GM12878 (cell line): ENCODE measurements around the gene DNTTIP2. TPM values are rescaled to one million over a fixed set of nuclear protein-coding genes. Genes with fewer than 3 reads are reported as not detected.

ENCODE experiments used
- ATAC-seq: fragments of 200-7000 bp; cut with Tn5 transposase; 3 replicates; pipeline ENCODE4 v1.9.1; 2020; ENCODE audit warnings: mild to moderate bottlenecking, moderate library complexity
- Bru-seq: library from RNA; stranded (reverse); fragments of 400-500 nt; gene quantifications from one replicate; lab custom pipeline; 2021; lab: Mats Ljungman, UMichigan
- BruChase-seq, 2 experiments: library from RNA; stranded (reverse); fragments of 400-500 nt; gene quantifications; one replicate each; lab custom pipeline; 2021; lab: Mats Ljungman, UMichigan
- BruUV-seq: library from RNA; stranded (reverse); fragments of 400-500 nt; replicated peaks from 2 replicates; lab custom pipeline; 2021; lab: Mats Ljungman, UMichigan
- CTCF ChIA-PET: fragments of 300-600 bp; sonication (Branson Sonifier 250); formaldehyde crosslinking; extraction: SDS; loops from one replicate; lab custom pipeline; 2021; ENCODE audit warnings: inconsistent platforms; lab: Yijun Ruan, JAX
- POLR2A ChIA-PET: fragments of 350-600 bp; formaldehyde crosslinking; extraction: SDS; loops from one replicate; lab custom pipeline; 2021; ENCODE audit warnings: inconsistent platforms; lab: Charles Lee
- RAD21 ChIA-PET: fragments of 300-600 bp; sonication (Branson Sonifier 250); formaldehyde crosslinking; loops from one replicate; lab custom pipeline; 2023; ENCODE audit warnings: antibody characterized with exemption; ENCODE audit not compliant: unreplicated experiment; lab: Charles Lee
- SMC1A ChIA-PET: fragments of 300-600 bp; sonication (Branson Sonifier 250); formaldehyde crosslinking; loops from one replicate; lab custom pipeline; 2023; ENCODE audit not compliant: unreplicated experiment, uncharacterized antibody; lab: Charles Lee
- DNase-seq: peaks from one replicate; pipeline ENCODE4 v3.0.0-alpha.2; 2011; ENCODE audit warnings: low read depth, low spot score
- FAIRE-seq: peaks from 3 replicates; lab custom pipeline; 2011; peaks lifted over from hg19 to GRCh38; lab: Jason Lieb, UNC
- H2AFZ ChIP-seq: 2 replicates; pipeline ENCODE4 v1.6.0; 2011; ENCODE audit warnings: low read depth, low read length, control low read depth; ENCODE audit not compliant: control insufficient read depth
- H3K27ac ChIP-seq: 2 replicates; pipeline ENCODE4 v1.5.1; 2011; ENCODE audit warnings: control low read depth; ENCODE audit not compliant: control insufficient read depth, insufficient read depth
- H3K27me3 ChIP-seq, 2 experiments: replicated peaks in 1 of 2; 2 replicates each; pipeline versions ENCODE4 v1.6.0 to v1.6.1; 2011; ENCODE audit warnings: low read length in 1 of 2; ENCODE audit not compliant: control insufficient read depth in 2 of 2, insufficient read depth in 2 of 2
- H3K36me3 ChIP-seq, 2 experiments: 2 replicates each; pipeline ENCODE4 v1.5.1; 2011; ENCODE audit warnings: low read length in 1 of 2; ENCODE audit not compliant: control insufficient read depth in 2 of 2, insufficient read depth in 2 of 2
- H3K4me1 ChIP-seq: 2 replicates; pipeline ENCODE4 v1.6.1; 2011; ENCODE audit warnings: mild to moderate bottlenecking, low read length, moderate library complexity, mixed read lengths; ENCODE audit not compliant: control insufficient read depth, insufficient read depth
- H3K4me2 ChIP-seq: 2 replicates; pipeline ENCODE4 v1.6.0; 2011; ENCODE audit warnings: control low read depth; ENCODE audit not compliant: control insufficient read depth, insufficient read depth
- H3K4me3 ChIP-seq: fragments of 200-600 bp; sonication (generic); 2 replicates; pipeline ENCODE4 v1.5.1; 2016
- H3K79me2 ChIP-seq: 2 replicates; pipeline ENCODE4 v1.6.0; 2011; ENCODE audit warnings: low read length; ENCODE audit not compliant: control insufficient read depth, insufficient read depth
- H3K9ac ChIP-seq: 2 replicates; pipeline ENCODE4 v1.8.0; 2011; ENCODE audit warnings: low read length, control low read depth, mixed read lengths; ENCODE audit not compliant: control insufficient read depth, insufficient read depth
- H3K9me3 ChIP-seq: replicated peaks from 3 replicates; pipeline ENCODE4 v1.5.1; 2011; ENCODE audit warnings: mild to moderate bottlenecking, low read length; ENCODE audit not compliant: control insufficient read depth, insufficient read depth
- H4K20me1 ChIP-seq: 2 replicates; pipeline ENCODE4 v1.6.0; 2011; ENCODE audit not compliant: control insufficient read depth, insufficient read depth
- BACH1 ChIP-seq: fragments of 450-650 bp; IDR thresholded peaks from 2 replicates; pipeline ENCODE4 v1.6.1; 2017; ENCODE audit warnings: mild to moderate bottlenecking, borderline replicate concordance
- CBFB ChIP-seq: IDR thresholded peaks from 2 replicates; pipeline ENCODE4 v1.6.1; 2016; ENCODE audit warnings: antibody characterized with exemption, low read depth
- EP300 ChIP-seq, 2 experiments: fragments of 150-350 bp in 1 of 2; IDR thresholded peaks; 2 replicates each; pipeline ENCODE4 v1.6.1; 2011 to 2012; ENCODE audit warnings: low read depth in 2 of 2, low read length in 2 of 2, borderline replicate concordance in 1 of 2, improper control_type of control experiment in 1 of 2, inconsistent platforms in 1 of 2; ENCODE audit not compliant: control insufficient read depth in 1 of 2
- ESRRA ChIP-seq: IDR thresholded peaks from 2 replicates; pipeline ENCODE4 v1.6.1; 2012; ENCODE audit warnings: mild to moderate bottlenecking, low read length, improper control_type of control experiment
- NFYB ChIP-seq: IDR thresholded peaks from 2 replicates; pipeline ENCODE4 v1.6.1; 2011; ENCODE audit warnings: low read depth, mild to moderate bottlenecking, low read length, improper control_type of control experiment, moderate library complexity; ENCODE audit not compliant: insufficient read depth
- PAX5 ChIP-seq: IDR thresholded peaks from 2 replicates; pipeline ENCODE4 v1.6.1; 2011; ENCODE audit warnings: low read depth, low read length, borderline replicate concordance
- RBBP5 ChIP-seq: fragments of 200-600 bp; sonication (generic); conservative IDR thresholded peaks from 2 replicates; pipeline ENCODE4 v1.6.1; 2016
- SREBF1 ChIP-seq: IDR thresholded peaks from 2 replicates; pipeline ENCODE4 v1.6.1; 2012; ENCODE audit warnings: mild to moderate bottlenecking, low read length
- SUZ12 ChIP-seq: fragments of 200-600 bp; sonication (generic); IDR thresholded peaks from one replicate; pipeline ENCODE4 v1.6.1; 2018; ENCODE audit warnings: antibody characterized with exemption, mild to moderate bottlenecking; ENCODE audit not compliant: unreplicated experiment
- USF2 ChIP-seq: IDR thresholded peaks from 2 replicates; pipeline ENCODE4 v1.6.1; 2011; ENCODE audit warnings: low read depth, low read length, improper control_type of control experiment, borderline replicate concordance
- ZBTB4 ChIP-seq: fragments of 450-650 bp; formaldehyde crosslinking; IDR thresholded peaks from 2 replicates; pipeline ENCODE4 v1.4.0; 2022; ENCODE audit warnings: mild to moderate bottlenecking, moderate library complexity
- ZSCAN29 ChIP-seq: fragments of 450-650 bp; IDR thresholded peaks from 2 replicates; pipeline ENCODE4 v1.6.1; 2017; ENCODE audit warnings: mild to moderate bottlenecking, moderate library complexity
- WGBS: methylation state at CpG from one replicate; pipeline ENCODE4 v1.1.6; 2016; ENCODE audit warnings: low lambda C conversion rate; ENCODE audit not compliant: insufficient replicate concordance, insufficient coverage; ENCODE audit errors: missing lambda C conversion rate; 5-methylcytosine and 5-hydroxymethylcytosine counted together
- in situ Hi-C: fragments of 300-500 bp; cut with MboI; formaldehyde crosslinking; loops from 9 replicates; pipeline ENCODE4 v1.14.3; 2018; ENCODE audit warnings: mixed read lengths
- intact Hi-C: fragments of 100-400 bp; cut with micrococcal nuclease; formaldehyde crosslinking; loops from one replicate; pipeline ENCODE4 v1.14.2; 2022; ENCODE audit not compliant: unreplicated experiment
- long read RNA-seq, 2 experiments: library from polyadenylated mRNA; unstranded; transcript quantifications; one replicate each; pipeline ENCODE4 v2.0.0, GENCODE V29; 2019 to 2020
- polyA minus RNA-seq, 3 experiments: library from RNA; depleted of rRNA, polyadenylated mRNA; stranded (reverse); fragments of >200 nt; gene quantifications; 2 replicates each; pipeline ENCODE4 v1.2.3, GENCODE V29; 2011
- polyA plus RNA-seq, 11 experiments: library from polyadenylated mRNA; depleted of rRNA in 4 of 11; unstranded in 6 of 11; stranded (reverse) in 5 of 11; fragments of >200 nt; fragmentation: Nextera tagmentation in 4 of 11; fragmentation: Illumina TruSeq in 1 of 11; extraction: Ambion mirVana in 4 of 11; extraction: Trizol in 1 of 11; gene quantifications; 1 replicate in 1 of 11; 2 replicates in 10 of 11; pipeline versions ENCODE4 v1.2.1 to v1.2.3, GENCODE V29; 2011 to 2016; ENCODE audit warnings: inconsistent platforms in 2 of 11, missing spikeins in 2 of 11, low read depth in 1 of 11
- total RNA-seq, 4 experiments: library from RNA; depleted of rRNA in 3 of 4; stranded (reverse); fragments of >200 nt in 3 of 4; fragmentation: Illumina TruSeq in 1 of 4; extraction: Trizol in 1 of 4; gene quantifications; 2 replicates each; pipeline versions ENCODE4 v1.2.1 to v1.2.3, GENCODE V29; 2013 to 2021

Gene DNTTIP2
- total RNA-seq (2013; cell fraction: nucleolus; rRNA removed): 35.5 and 46.0 TPM in 2 replicates
- total RNA-seq (2014; rRNA removed) (38.3 and 39.7 TPM in 2 replicates), total RNA-seq (2014; rRNA removed; fragmentation: Illumina TruSeq; extraction: Trizol) (63.3 and 70.8 TPM in 2 replicates), total RNA-seq (2021) (61.9 and 65.6 TPM in 2 replicates), polyA plus RNA-seq (2011; rRNA removed) (34.3 and 49.7 TPM in 2 replicates), polyA plus RNA-seq (2014; fragmentation: Illumina TruSeq; extraction: Trizol) (84.7 and 92.9 TPM in 2 replicates), polyA plus RNA-seq (2014; fragmentation: Nextera tagmentation; extraction: Ambion mirVana) (10 to 100 TPM; 79.0 to 82.8 TPM), polyA plus RNA-seq (2014; rRNA removed) (33.2 and 37.5 TPM in 2 replicates), polyA plus RNA-seq (2016; fragmentation: Nextera tagmentation; extraction: Ambion mirVana) (10 to 100 TPM; 96.2 to 99.2 TPM), polyA minus RNA-seq (2011; rRNA and poly(A)+ RNA removed) (22.3 and 41.3 TPM in 2 replicates), Bru-seq, nascent RNA (percentile 93 among the genes with signal in this experiment), BruChase-seq, experiment 1, labeled RNA remaining after a 6-hour chase (percentile 85 among the genes with signal in this experiment), BruChase-seq, experiment 2, labeled RNA remaining after a 2-hour chase (percentile 96 among the genes with signal in this experiment)
- polyA plus RNA-seq (2011; ENCODE audit: low read depth): 33.3 TPM
- 3.2 and 4.0 TPM in 2 replicates for polyA plus RNA-seq (2011; cell fraction: cytosol; rRNA removed)
- polyA plus RNA-seq (2011; cell fraction: nucleus; rRNA removed): 169 and 176 TPM in 2 replicates
- polyA plus RNA-seq (2012): 39.5 and 45.3 TPM in 2 replicates
- polyA minus RNA-seq (2011; cell fraction: cytosol; rRNA and poly(A)+ RNA removed): 6.3 and 6.9 TPM in 2 replicates
- 25.3 and 39.9 TPM in 2 replicates for polyA minus RNA-seq (2011; cell fraction: nucleus; rRNA and poly(A)+ RNA removed)
- long read RNA-seq, experiment 1, full-length matches to known transcripts: 54 of 132 reads
- long read RNA-seq, experiment 1, partial matches to known transcripts: 73 of 132 reads
- long read RNA-seq, experiment 1, other reads (novel, unspliced or antisense): 5 of 132 reads
- long read RNA-seq, experiment 2, full-length matches to known transcripts: 229 of 921 reads
- long read RNA-seq, experiment 2, partial matches to known transcripts: 684 of 921 reads
- long read RNA-seq, experiment 2, other reads (novel, unspliced or antisense): 8 of 921 reads

GRCh38 chr1:93878889-93879586, at the start of gene DNTTIP2:
DNTTIP2 (minus strand) TSS chr1:93879206; CDS start chr1:93879148, 58 bp downstream.
- in situ Hi-C loops: no loop called here
- 0 out of 2 replicates have a peak, but pooled peaks have one; percentile 10 for TF ChIP-seq PAX5
- peak; percentile 63; the same call in 1 of the 2 replicates for TF ChIP-seq BACH1
- no peak for TF ChIP-seq ESRRA
- peak; percentile 89 for TF ChIP-seq CBFB
- TF ChIP-seq ZSCAN29: no peak
- no peak for TF ChIP-seq EP300 (IDR thresholded peaks at IDR 0.05; ENCODE audit: borderline replicate concordance in 1 of 2, control insufficient read depth in 1 of 2, low read depth in 2 of 2, low read length in 2 of 2)
- TF ChIP-seq RBBP5: no peak
- no peak for TF ChIP-seq SUZ12
- no peak for TF ChIP-seq USF2
- TF ChIP-seq ZBTB4: no peak
- TF ChIP-seq NFYB: no peak
- TF ChIP-seq SREBF1: no peak

More at GRCh38 chr1:93878889-93879586, at the start of gene DNTTIP2:
- Histone ChIP-seq H3K36me3 (peaks cover 2 to 7% of the 10 kb centered on the region in 2 experiments; a peak in 3 of 4 replicates), H3K27ac (peak within 1 kb of the TSS; percentile 94), H4K20me1 (no peaks in the 10 kb centered on the region), H3K4me3 (peak within 1 kb of the TSS; percentile 95), H3K4me2 (peak within 1 kb of the TSS; percentile 79), H3K27me3 (no peaks in the 10 kb centered on the region), H2AFZ (peak within 1 kb of the TSS; percentile 90), H3K4me1 (peaks cover 9% of the 10 kb centered on the region; the same call in 1 of the 2 replicates), H3K9me3 (no peaks in the 10 kb centered on the region), H3K9ac (peak within 1 kb of the TSS; percentile 86), H3K79me2 (peaks cover 34% of the 10 kb centered on the region)
- CTCF ChIA-PET: interaction anchor here (0.7 to 1.6 kb wide), 5 partner anchors 9 to 160 kb away, joined by 3 to 7 read pairs (median 3); no protein-coding TSS in a partner anchor
- peak; percentile 97 for ATAC-seq
- intact Hi-C loops: loop anchor here (1.0 to 2.0 kb wide), 3 partner anchors 30 to 175 kb away; partner anchors contain the start of gene GCLM
- POLR2A ChIA-PET: interaction anchor here (0.7 to 1.7 kb wide), 6 partner anchors 9 to 534 kb away, joined by 3 to 6 read pairs (median 3); no protein-coding TSS in a partner anchor
- under 1% methylated on average over 50 of the region's 50 CpGs for WGBS
- peak; percentile 69 for DNase-seq
- SMC1A ChIA-PET: interaction anchor here (0.7 to 1.5 kb wide), 7 partner anchors 9 to 31 kb away, joined by 3 to 5 read pairs (median 4); partner anchors contain the start of gene GCLM
- BruUV-seq: no TSS peak
- FAIRE-seq: peak; percentile 90
- RAD21 ChIA-PET: interaction anchor here (0.9 to 1.2 kb wide), 3 partner anchors 9 to 33 kb away, joined by 3 to 5 read pairs (median 4); partner anchors contain the start of gene GCLM
